ENCODE measurements around the gene CHMP4B. TPM values are rescaled to one million over a fixed set of nuclear protein-coding genes. Genes with fewer than 3 reads are reported as not detected.

The CHMP4B gene
- polyA plus RNA-seq, 1 of the 3 experiments (the other 2 are of a cell fraction) = 123 TPM

DNA sequence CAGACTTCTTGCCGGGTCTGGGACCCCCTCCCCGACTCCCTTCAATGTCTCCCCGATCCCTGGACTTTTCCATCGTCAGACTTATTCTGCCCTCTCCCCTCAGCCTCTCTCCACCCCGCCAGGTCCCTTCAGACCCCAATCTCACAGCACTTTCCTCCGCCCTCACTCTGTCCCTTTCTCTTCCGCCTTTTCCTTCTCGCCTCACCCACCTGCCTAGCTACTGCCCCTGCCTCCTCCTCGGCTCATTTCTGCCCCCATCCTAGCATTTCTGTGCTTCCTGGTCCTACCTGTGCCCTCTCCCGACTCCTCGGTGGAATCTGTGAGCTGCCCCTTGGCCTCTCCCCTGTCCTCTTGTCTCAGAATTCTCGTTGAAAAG, 616 bp downstream of the CHMP4B start:
- H3K79me2 ChIP-seq (ENCODE audit: insufficient read depth) = peaks cover 55% of the 10 kb centered on the region
- no peaks in the 10 kb centered on the region for H3K9me3 ChIP-seq
- peaks cover 7 to 16% of the 10 kb centered on the region in 2 experiments; a peak in 2 of 4 replicates for H3K4me1 ChIP-seq (ENCODE audit: control insufficient read depth in 1 of 2, insufficient read depth in 2 of 2, low read depth in 1 of 2, low read length in 1 of 2)
- 2% methylated on average over 12 of the region's 12 CpGs for WGBS (ENCODE audit: low lambda C conversion rate)
- DNase-seq = peak; percentile 48
- ChIA-PET CTCF (interaction anchor here (0.5 to 2.0 kb wide), 8 partner anchors 10 to 353 kb away, joined by 3 to 6 read pairs (median 4); partner anchors contain the start of gene ZNF341), POLR2A (interaction anchor here (0.7 to 1.9 kb wide), 3 partner anchors 19 to 52 kb away, joined by 3 to 5 read pairs (median 4); no protein-coding TSS in a partner anchor)
- peaks cover 13% of the 10 kb centered on the region for H3F3A ChIP-seq (replicated peaks; ENCODE audit: insufficient read depth)
- peaks cover 3 to 4% of the 10 kb centered on the region in 2 experiments for H3K36me3 ChIP-seq (replicated peaks in 1 of 2; ENCODE audit: control insufficient read depth in 1 of 2, insufficient read depth in 2 of 2, low read length in 1 of 2)
- H3K4me3 ChIP-seq (ENCODE audit: low read depth in 2 of 2, low read length in 1 of 2) = peak overlapping the region; percentile 75 to 97
- H2AFZ ChIP-seq (ENCODE audit: low read depth) = peak overlapping the region; percentile 84
- H4K20me1 ChIP-seq (ENCODE audit: insufficient read depth) = peaks cover 44% of the 10 kb centered on the region
- H3K27ac ChIP-seq (ENCODE audit: low read depth in 2 of 2, low read length in 1 of 2) = peak overlapping the region; percentile 67 to 93
- H3K4me2 ChIP-seq = peak overlapping the region; percentile 97
- no peaks in the 10 kb centered on the region for H3K27me3 ChIP-seq (ENCODE audit: insufficient read depth)
- peak overlapping the region; percentile 95 for H3K9ac ChIP-seq
- no peak for TF ChIP-seq RAD21 (IDR thresholded peaks at IDR 0.05; ENCODE audit: low read length)
- TF ChIP-seq NFIC (IDR thresholded peaks at IDR 0.05; ENCODE audit: borderline replicate concordance) = no peak
- TF ChIP-seq MEF2A (IDR thresholded peaks at IDR 0.05; ENCODE audit: borderline replicate concordance, low read depth) = no peak
- no peak for TF ChIP-seq CHD2 (IDR thresholded peaks at IDR 0.05; ENCODE audit: low read length, partially characterized antibody)
- TF ChIP-seq, protein P1, sequence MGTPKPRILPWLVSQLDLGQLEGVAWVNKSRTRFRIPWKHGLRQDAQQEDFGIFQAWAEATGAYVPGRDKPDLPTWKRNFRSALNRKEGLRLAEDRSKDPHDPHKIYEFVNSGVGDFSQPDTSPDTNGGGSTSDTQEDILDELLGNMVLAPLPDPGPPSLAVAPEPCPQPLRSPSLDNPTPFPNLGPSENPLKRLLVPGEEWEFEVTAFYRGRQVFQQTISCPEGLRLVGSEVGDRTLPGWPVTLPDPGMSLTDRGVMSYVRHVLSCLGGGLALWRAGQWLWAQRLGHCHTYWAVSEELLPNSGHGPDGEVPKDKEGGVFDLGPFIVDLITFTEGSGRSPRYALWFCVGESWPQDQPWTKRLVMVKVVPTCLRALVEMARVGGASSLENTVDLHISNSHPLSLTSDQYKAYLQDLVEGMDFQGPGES (IDR thresholded peaks at IDR 0.05; ENCODE audit: low read depth, low read length) = no peak
- TF ChIP-seq MXI1 (IDR thresholded peaks at IDR 0.05; ENCODE audit: low read depth, low read length) = no peak
- TF ChIP-seq EP300 (IDR thresholded peaks at IDR 0.05; ENCODE audit: borderline replicate concordance in 1 of 2, low read depth in 1 of 2, low read length in 1 of 2) = no peak
- TF ChIP-seq JUND (IDR thresholded peaks at IDR 0.05) = no peak
- TF ChIP-seq, protein P2, sequence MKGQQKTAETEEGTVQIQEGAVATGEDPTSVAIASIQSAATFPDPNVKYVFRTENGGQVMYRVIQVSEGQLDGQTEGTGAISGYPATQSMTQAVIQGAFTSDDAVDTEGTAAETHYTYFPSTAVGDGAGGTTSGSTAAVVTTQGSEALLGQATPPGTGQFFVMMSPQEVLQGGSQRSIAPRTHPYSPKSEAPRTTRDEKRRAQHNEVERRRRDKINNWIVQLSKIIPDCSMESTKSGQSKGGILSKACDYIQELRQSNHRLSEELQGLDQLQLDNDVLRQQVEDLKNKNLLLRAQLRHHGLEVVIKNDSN (IDR thresholded peaks at IDR 0.05; ENCODE audit: borderline replicate concordance, low read depth) = no peak
- TF ChIP-seq NRF1 (IDR thresholded peaks at IDR 0.05; ENCODE audit: low read depth, low read length) = no peak
- no peaks in the 10 kb centered on the region for H3K9me2 ChIP-seq

DNA sequence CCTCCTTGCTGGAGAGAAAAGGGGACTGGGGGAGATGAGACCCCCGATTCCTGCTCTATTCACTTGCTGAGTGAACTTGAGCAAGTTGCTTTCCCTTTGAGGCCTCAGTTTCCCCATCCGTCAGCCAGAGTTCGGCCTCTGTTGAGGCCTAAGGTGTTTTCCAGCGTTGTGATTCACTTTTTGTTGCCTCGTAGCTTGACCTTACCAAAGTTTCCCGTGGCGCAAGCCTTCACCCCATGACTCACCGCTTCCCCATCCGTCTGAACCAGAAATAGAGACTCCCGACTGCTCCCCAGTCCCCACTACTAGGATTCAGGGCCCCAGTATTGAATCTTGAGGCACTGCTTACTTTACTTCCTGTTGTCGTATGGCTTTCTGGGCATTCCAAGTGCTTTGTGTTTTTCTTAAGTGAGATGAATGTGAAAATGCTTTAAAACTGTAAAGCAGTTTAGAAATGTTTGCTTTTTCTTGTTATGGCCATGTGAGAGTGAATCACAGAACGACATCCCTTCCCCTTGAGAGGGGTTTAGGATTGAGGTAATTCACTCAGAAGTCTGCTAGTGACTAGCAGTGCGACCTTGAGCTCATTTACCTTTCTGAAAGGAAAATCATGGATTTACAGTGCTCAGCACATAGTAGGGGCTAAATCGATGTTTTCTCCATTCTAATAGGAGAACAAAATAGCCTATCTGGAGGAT, 1.2 kb downstream of the CHMP4B start:
- Histone ChIP-seq H3K4me1 (ENCODE audit: control insufficient read depth in 1 of 2, insufficient read depth in 2 of 2, low read depth in 1 of 2, low read length in 1 of 2) (peaks cover 7 to 16% of the 10 kb centered on the region in 2 experiments; a peak in 2 of 4 replicates), H3K27ac (ENCODE audit: low read depth in 2 of 2, low read length in 1 of 2) (peak overlapping the region; percentile 67 to 93), H3K4me2 (peak overlapping the region; percentile 97), H3K9me3 (no peaks in the 10 kb centered on the region), H2AFZ (ENCODE audit: low read depth) (no peak overlapping the region), H3K9me2 (no peaks in the 10 kb centered on the region), H3F3A (replicated peaks; ENCODE audit: insufficient read depth) (peaks cover 13% of the 10 kb centered on the region), H3K27me3 (ENCODE audit: insufficient read depth) (no peaks in the 10 kb centered on the region), H3K9ac (peak overlapping the region; percentile 95), H3K36me3 (replicated peaks in 1 of 2; ENCODE audit: control insufficient read depth in 1 of 2, insufficient read depth in 2 of 2, low read length in 1 of 2) (peaks cover 3 to 4% of the 10 kb centered on the region in 2 experiments), H4K20me1 (ENCODE audit: insufficient read depth) (peaks cover 49% of the 10 kb centered on the region), H3K79me2 (ENCODE audit: insufficient read depth) (peaks cover 60% of the 10 kb centered on the region), H3K4me3 (ENCODE audit: low read depth in 2 of 2, low read length in 1 of 2) (peak overlapping the region; percentile 75 to 97)
- ChIA-PET CTCF (interaction anchor here (0.5 to 2.0 kb wide), 5 partner anchors 11 to 354 kb away, joined by 3 to 6 read pairs (median 3); no protein-coding TSS in a partner anchor), POLR2A (interaction anchor here (0.7 to 1.9 kb wide), 3 partner anchors 20 to 52 kb away, joined by 3 to 5 read pairs (median 4); no protein-coding TSS in a partner anchor)
- no peak for DNase-seq
- 6% methylated on average over 13 of the region's 14 CpGs for WGBS (ENCODE audit: low lambda C conversion rate)
- TF ChIP-seq, protein P3, sequence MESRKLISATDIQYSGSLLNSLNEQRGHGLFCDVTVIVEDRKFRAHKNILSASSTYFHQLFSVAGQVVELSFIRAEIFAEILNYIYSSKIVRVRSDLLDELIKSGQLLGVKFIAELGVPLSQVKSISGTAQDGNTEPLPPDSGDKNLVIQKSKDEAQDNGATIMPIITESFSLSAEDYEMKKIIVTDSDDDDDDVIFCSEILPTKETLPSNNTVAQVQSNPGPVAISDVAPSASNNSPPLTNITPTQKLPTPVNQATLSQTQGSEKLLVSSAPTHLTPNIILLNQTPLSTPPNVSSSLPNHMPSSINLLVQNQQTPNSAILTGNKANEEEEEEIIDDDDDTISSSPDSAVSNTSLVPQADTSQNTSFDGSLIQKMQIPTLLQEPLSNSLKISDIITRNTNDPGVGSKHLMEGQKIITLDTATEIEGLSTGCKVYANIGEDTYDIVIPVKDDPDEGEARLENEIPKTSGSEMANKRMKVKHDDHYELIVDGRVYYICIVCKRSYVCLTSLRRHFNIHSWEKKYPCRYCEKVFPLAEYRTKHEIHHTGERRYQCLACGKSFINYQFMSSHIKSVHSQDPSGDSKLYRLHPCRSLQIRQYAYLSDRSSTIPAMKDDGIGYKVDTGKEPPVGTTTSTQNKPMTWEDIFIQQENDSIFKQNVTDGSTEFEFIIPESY (IDR thresholded peaks at IDR 0.05; ENCODE audit: borderline replicate concordance, low read depth) = no peak
- TF ChIP-seq, protein P2 (IDR thresholded peaks at IDR 0.05; ENCODE audit: borderline replicate concordance, low read depth) = no peak
- TF ChIP-seq RXRA (IDR thresholded peaks at IDR 0.05; ENCODE audit: borderline replicate concordance, low read depth) = no peak
- TF ChIP-seq SIN3A (IDR thresholded peaks at IDR 0.05; ENCODE audit: borderline replicate concordance, low read depth, low read length) = no peak
- peak; percentile 29 for TF ChIP-seq JUND (IDR thresholded peaks at IDR 0.05)
- TF ChIP-seq FOSL2 (IDR thresholded peaks at IDR 0.05; ENCODE audit: borderline replicate concordance, low read depth) = peak; percentile 38
- no peak for TF ChIP-seq GATA2 (CRISPR knock-in tag; IDR thresholded peaks at IDR 0.05)
- TF ChIP-seq ELF1 (IDR thresholded peaks at IDR 0.05) = no peak
- TF ChIP-seq GABPA (IDR thresholded peaks at IDR 0.05; ENCODE audit: low read depth) = no peak
- no peak for TF ChIP-seq TCF12 (IDR thresholded peaks at IDR 0.05)

All from SK-N-SH (cell line).